PC-3 (cell line): ENCODE data around the gene QARS1. TPM values are rescaled to one million over a fixed set of nuclear protein-coding genes. Genes with fewer than 3 reads are reported as not detected.

Experiments
- ATAC-seq: fragments of 200-7000 bp; cut with Tn5 transposase; 2 replicates; pipeline ENCODE4 v1.9.1; 2020; ENCODE audit warnings: mild to moderate bottlenecking, moderate library complexity
- BruUV-seq: library from RNA; stranded (reverse); fragments of 400-500 nt; replicated peaks from 2 replicates; lab custom pipeline; 2021; lab: Mats Ljungman, UMichigan
- CTCF ChIA-PET: fragments of 300-600 bp; sonication (Branson Sonifier 250); formaldehyde crosslinking; loops from one replicate; lab custom pipeline; 2022; ENCODE audit warnings: antibody characterized with exemption; lab: Charles Lee
- POLR2A ChIA-PET: fragments of 300-600 bp; sonication (Branson Sonifier 250); formaldehyde crosslinking; loops from one replicate; lab custom pipeline; 2022; ENCODE audit warnings: antibody characterized with exemption; ENCODE audit not compliant: unreplicated experiment; lab: Charles Lee
- DNase-seq: peaks from one replicate; pipeline ENCODE4 v3.0.0-alpha.2; 2015
- H2AFZ ChIP-seq: fragments of 300-600 bp; sonication (generic); 2 replicates; pipeline ENCODE4 v1.6.0; 2016; ENCODE audit warnings: antibody characterized with exemption, low read length
- H3F3A ChIP-seq: fragments of 300-600 bp; sonication (generic); one replicate; pipeline ENCODE4 v1.6.0; 2017; ENCODE audit warnings: antibody characterized with exemption, low read length, control low read depth, mild to moderate bottlenecking; ENCODE audit not compliant: unreplicated experiment
- H3K27ac ChIP-seq: fragments of 300-600 bp; sonication (generic); 2 replicates; pipeline ENCODE4 v1.5.1; 2016; ENCODE audit warnings: mild to moderate bottlenecking, low read length
- H3K27me3 ChIP-seq: fragments of 300-600 bp; sonication (generic); 2 replicates; pipeline ENCODE4 v1.6.1; 2016; ENCODE audit warnings: low read length, mixed read lengths
- H3K36me3 ChIP-seq: fragments of 300-600 bp; sonication (generic); 2 replicates; pipeline ENCODE4 v1.6.1; 2016; ENCODE audit warnings: low read depth, mixed run types, low read length, mixed read lengths
- H3K4me1 ChIP-seq: fragments of 300-600 bp; sonication (generic); 2 replicates; pipeline ENCODE4 v1.5.1; 2016; ENCODE audit warnings: low read length; ENCODE audit not compliant: insufficient read depth
- H3K4me2 ChIP-seq: fragments of 300-600 bp; sonication (generic); 2 replicates; pipeline ENCODE4 v1.6.0; 2016; ENCODE audit warnings: low read length
- H3K4me3 ChIP-seq: fragments of 300-600 bp; sonication (generic); 2 replicates; pipeline ENCODE4 v1.5.1; 2016; ENCODE audit warnings: mild to moderate bottlenecking, low read length, mixed read lengths
- H3K79me2 ChIP-seq: fragments of 300-600 bp; sonication (generic); 2 replicates; pipeline ENCODE4 v1.6.1; 2017; ENCODE audit warnings: low read length, mixed read lengths
- H3K9ac ChIP-seq: fragments of 300-600 bp; sonication (generic); 2 replicates; pipeline ENCODE4 v1.6.0; 2016; ENCODE audit warnings: mild to moderate bottlenecking, low read length
- H3K9me2 ChIP-seq: fragments of 300-600 bp; sonication (generic); replicated peaks from 2 replicates; pipeline ENCODE4 v1.6.1; 2016; ENCODE audit warnings: mixed run types, low read length, mixed read lengths
- H3K9me3 ChIP-seq: fragments of 300-600 bp; sonication (generic); 2 replicates; pipeline ENCODE4 v1.6.1; 2016; ENCODE audit warnings: low read length, mixed read lengths
- H4K20me1 ChIP-seq: fragments of 300-600 bp; sonication (generic); 2 replicates; pipeline ENCODE4 v1.6.1; 2016; ENCODE audit warnings: low read length, mixed read lengths
- CTCF ChIP-seq: fragments of 300-600 bp; sonication (generic); conservative IDR thresholded peaks from 2 replicates; pipeline ENCODE4 v1.5.1; 2017; ENCODE audit warnings: antibody characterized with exemption, low read depth, mild to moderate bottlenecking, low read length
- EZH2 ChIP-seq: fragments of 300-600 bp; sonication (generic); IDR thresholded peaks from one replicate; pipeline ENCODE4 v1.6.1; 2017; ENCODE audit warnings: antibody characterized with exemption, mild to moderate bottlenecking, low read length; ENCODE audit not compliant: unreplicated experiment
- EZH2phosphoT487 ChIP-seq: fragments of 300-600 bp; sonication (generic); IDR thresholded peaks from 2 replicates; pipeline ENCODE4 v1.6.1; 2018; ENCODE audit warnings: mild to moderate bottlenecking, antibody characterized with exemption, low read length, borderline replicate concordance
- intact Hi-C: fragments of 100-400 bp; cut with micrococcal nuclease; formaldehyde crosslinking; loops from 2 replicates; pipeline ENCODE4 v1.9.0; 2023
- total RNA-seq: library from RNA; depleted of rRNA; stranded (reverse); fragments of >200 nt; gene quantifications from 2 replicates; pipeline ENCODE4 v1.2.3, GENCODE V29; 2014

QARS1 gene
- total RNA-seq, 1 experiment from 2014 or later: 316 TPM

DNA sequence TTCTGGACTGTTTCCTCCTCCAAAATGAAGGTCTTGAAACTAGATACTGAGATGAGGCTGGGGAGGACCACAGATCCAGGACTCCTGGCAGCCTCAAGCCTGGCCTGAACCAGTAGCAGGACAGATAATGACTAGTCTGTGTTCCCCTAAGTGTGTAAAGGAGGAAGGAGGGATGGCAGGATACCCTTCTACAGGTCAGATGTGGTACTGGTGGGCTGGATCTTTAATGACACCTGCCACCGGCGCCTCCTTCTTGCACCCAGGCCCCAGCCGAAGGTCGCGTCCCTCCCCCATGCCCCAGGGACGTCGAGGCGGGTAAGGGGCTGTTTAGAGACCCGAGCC, 15.5 kb upstream of the QARS1 start:
- H3K27ac ChIP-seq: peak overlapping the region; percentile 83
- CTCF ChIA-PET: no interaction called here
- no peaks in the 10 kb centered on the region for H3K9me3 ChIP-seq
- H2AFZ ChIP-seq: peak overlapping the region; percentile 55
- ATAC-seq (peak; percentile 3; the same call in 1 of the 2 replicates), DNase-seq (no peak)
- TF ChIP-seq CTCF (no peak), EZH2phosphoT487 (no peak), EZH2 (no peak)
- no peaks in the 10 kb centered on the region for H3K9me2 ChIP-seq
- H3K4me1 ChIP-seq: peaks cover 15% of the 10 kb centered on the region
- peak overlapping the region; percentile 85 for H3K4me3 ChIP-seq
- peak overlapping the region; percentile 96 for H3K4me2 ChIP-seq
- no peaks in the 10 kb centered on the region for H3K27me3 ChIP-seq
- BruUV-seq: TSS peak; percentile 29
- no peaks in the 10 kb centered on the region for H4K20me1 ChIP-seq
- H3K9ac ChIP-seq: peak overlapping the region; percentile 96
- H3K36me3 ChIP-seq: peaks cover 40% of the 10 kb centered on the region
- H3K79me2 ChIP-seq: peaks cover 20% of the 10 kb centered on the region
- H3F3A ChIP-seq: peaks cover 7% of the 10 kb centered on the region
- POLR2A ChIA-PET: interaction anchor here (1.2 kb wide), 1 partner anchor 26 kb away, joined by 6 read pairs; the partner anchor contains the start of gene QRICH1
- intact Hi-C loops: no loop called here

GRCh38 chr3:49119439-49119838, 14.9 kb upstream of the QARS1 start:
- H3K27ac ChIP-seq: no peak overlapping the region; the same call in 1 of the 2 replicates
- ChIA-PET CTCF (no interaction called here), POLR2A (no interaction called here)
- intact Hi-C loops: no loop called here
- no peaks in the 10 kb centered on the region for H4K20me1 ChIP-seq
- peak overlapping the region; percentile 96 for H3K4me2 ChIP-seq
- H3K27me3 ChIP-seq: no peaks in the 10 kb centered on the region
- no TSS peak for BruUV-seq
- H3K9me2 ChIP-seq: no peaks in the 10 kb centered on the region
- peaks cover 42% of the 10 kb centered on the region for H3K36me3 ChIP-seq
- no peaks in the 10 kb centered on the region for H3K9me3 ChIP-seq
- H3K4me1 ChIP-seq: peaks cover 15% of the 10 kb centered on the region
- peak; percentile 33 for ATAC-seq
- peaks cover 20% of the 10 kb centered on the region for H3K79me2 ChIP-seq
- H3F3A ChIP-seq: peaks cover 7% of the 10 kb centered on the region
- peak overlapping the region; percentile 85 for H3K4me3 ChIP-seq
- TF ChIP-seq EZH2phosphoT487: no peak
- TF ChIP-seq EZH2: no peak
- no peak for TF ChIP-seq CTCF
- H3K9ac ChIP-seq: peak overlapping the region; percentile 96
- DNase-seq: peak; percentile 30
- no peak overlapping the region for H2AFZ ChIP-seq

DNA sequence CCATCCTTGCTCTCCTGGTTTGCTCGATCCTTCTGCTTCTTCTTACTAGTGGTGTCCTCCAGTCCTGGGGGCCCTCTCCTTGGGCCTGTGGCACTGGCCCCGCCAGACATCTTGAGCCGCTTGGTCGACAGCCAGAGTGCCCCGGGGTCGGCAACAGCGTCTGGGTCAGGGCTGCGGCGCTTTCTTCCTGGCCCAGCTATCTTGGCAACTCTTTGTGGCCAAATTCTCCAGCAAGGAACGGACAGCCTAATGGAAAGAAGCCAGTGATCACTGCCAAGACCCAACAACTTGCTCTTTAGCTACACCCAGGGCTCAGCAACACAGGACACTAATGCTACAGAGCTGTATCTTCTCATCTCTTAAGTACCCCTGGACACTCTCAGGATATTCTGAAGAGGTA, 14.5 kb upstream of the QARS1 start:
- Histone ChIP-seq H3K4me3 (peak overlapping the region; percentile 85), H3K27me3 (no peaks in the 10 kb centered on the region), H3K4me2 (peak overlapping the region; percentile 96), H3K4me1 (peaks cover 15% of the 10 kb centered on the region), H3K9me2 (no peaks in the 10 kb centered on the region), H3K9me3 (no peaks in the 10 kb centered on the region), H3F3A (peaks cover 7% of the 10 kb centered on the region), H3K79me2 (peaks cover 20% of the 10 kb centered on the region), H2AFZ (no peak overlapping the region), H4K20me1 (no peaks in the 10 kb centered on the region), H3K27ac (no peak overlapping the region), H3K36me3 (peaks cover 44% of the 10 kb centered on the region), H3K9ac (no peak overlapping the region)
- intact Hi-C loops: no loop called here
- no TSS peak for BruUV-seq
- no peak for ATAC-seq
- ChIA-PET CTCF (no interaction called here), POLR2A (interaction anchor here (0.6 kb wide), 1 partner anchor 52 kb away, joined by 4 read pairs; the partner anchor contains the start of gene KLHDC8B)
- DNase-seq: no peak
- no peak for TF ChIP-seq EZH2
- no peak for TF ChIP-seq EZH2phosphoT487
- no peak for TF ChIP-seq CTCF
